Measurements from ENCODE around the gene AFF1. TPM values are rescaled to one million over a fixed set of nuclear protein-coding genes. Genes with fewer than 3 reads are reported as not detected.

Gene AFF1
- total RNA-seq, 2 experiments from 2014 or later, result 68.8 to 72.0 TPM

GRCh38 chr4:86909546-86910295 lies 25.1 kb upstream of the AFF1 start:
- POLR2A ChIA-PET, result no interaction called here
- Mint-ChIP-seq H3K9me3 (no peaks in the 10 kb centered on the region), H3K4me3 (no peak overlapping the region), H3K27ac (no peak overlapping the region), H3K4me1 (peaks cover 13% of the 10 kb centered on the region), H3K27me3 (no peaks in the 10 kb centered on the region), H3K36me3 (ENCODE audit: low read depth) (no peaks in the 10 kb centered on the region)
- DNase-seq, result no peak
- CTCF ChIA-PET, result interaction anchor here (0.7 to 2.4 kb wide), 6 partner anchors 10 to 414 kb away, joined by 3 to 11 read pairs (median 4); no protein-coding TSS in a partner anchor

GRCh38 chr4:86910369-86910768 lies 24.4 kb upstream of the AFF1 start:
- H3K36me3 Mint-ChIP-seq (ENCODE audit: low read depth), result no peaks in the 10 kb centered on the region
- no peak for DNase-seq
- ChIA-PET POLR2A (no interaction called here), CTCF (interaction anchor here (0.7 to 2.4 kb wide), 3 partner anchors 9 to 382 kb away, joined by 3 to 11 read pairs (median 4); no protein-coding TSS in a partner anchor)
- H3K27me3 Mint-ChIP-seq, result no peaks in the 10 kb centered on the region
- H3K4me3 Mint-ChIP-seq, result no peak overlapping the region
- H3K9me3 Mint-ChIP-seq, result no peaks in the 10 kb centered on the region
- no peak overlapping the region for H3K27ac Mint-ChIP-seq
- H3K4me1 Mint-ChIP-seq, result peaks cover 13% of the 10 kb centered on the region

GRCh38 chr4:86910820-86911684 lies 23.8 kb upstream of the AFF1 start:
- H3K27ac Mint-ChIP-seq, result no peak overlapping the region
- H3K4me3 Mint-ChIP-seq, result no peak overlapping the region
- H3K36me3 Mint-ChIP-seq (ENCODE audit: low read depth), result no peaks in the 10 kb centered on the region
- no peak for DNase-seq
- H3K27me3 Mint-ChIP-seq, result no peaks in the 10 kb centered on the region
- peaks cover 13% of the 10 kb centered on the region for H3K4me1 Mint-ChIP-seq
- ChIA-PET CTCF (interaction anchor here (0.7 kb wide), 1 partner anchor 383 kb away, joined by 3 read pairs; no protein-coding TSS in a partner anchor), POLR2A (no interaction called here)
- H3K9me3 Mint-ChIP-seq, result no peaks in the 10 kb centered on the region

- DNase-seq, result no peak
- H3K4me3 Mint-ChIP-seq, result no peak overlapping the region
- H3K27me3 Mint-ChIP-seq, result no peaks in the 10 kb centered on the region
- ChIA-PET POLR2A (no interaction called here), CTCF (interaction anchor here (0.9 to 1.6 kb wide), 2 partner anchors 13 to 18 kb away, joined by 4 read pairs; partner anchors contain the start of gene AFF1)
- no peaks in the 10 kb centered on the region for H3K36me3 Mint-ChIP-seq (ENCODE audit: low read depth)
- H3K4me1 Mint-ChIP-seq, result peaks cover 13% of the 10 kb centered on the region
- no peak overlapping the region for H3K27ac Mint-ChIP-seq
- H3K9me3 Mint-ChIP-seq, result no peaks in the 10 kb centered on the region
Measured at GRCh38 chr4:86916392-86916791, 18.4 kb upstream of the AFF1 start.

GRCh38 chr4:86917212-86918039 lies 17.4 kb upstream of the AFF1 start:
- Mint-ChIP-seq H3K27ac (no peak overlapping the region), H3K4me1 (peaks cover 15% of the 10 kb centered on the region), H3K9me3 (no peaks in the 10 kb centered on the region), H3K27me3 (no peaks in the 10 kb centered on the region), H3K36me3 (ENCODE audit: low read depth) (no peaks in the 10 kb centered on the region), H3K4me3 (no peak overlapping the region)
- ChIA-PET CTCF (interaction anchor here (0.9 kb wide), 1 partner anchor 17 kb away, joined by 4 read pairs; the partner anchor contains the start of gene AFF1), POLR2A (no interaction called here)
- DNase-seq, result no peak

GRCh38 chr4:86918539-86919072 lies 16.2 kb upstream of the AFF1 start:
- H3K9me3 Mint-ChIP-seq, result no peaks in the 10 kb centered on the region
- H3K4me3 Mint-ChIP-seq, result no peak overlapping the region
- no peaks in the 10 kb centered on the region for H3K36me3 Mint-ChIP-seq (ENCODE audit: low read depth)
- no peak for DNase-seq
- H3K27ac Mint-ChIP-seq, result no peak overlapping the region
- peaks cover 16% of the 10 kb centered on the region for H3K4me1 Mint-ChIP-seq
- CTCF ChIA-PET, result interaction anchor here (1.3 kb wide), 1 partner anchor 9 kb away, joined by 4 read pairs; no protein-coding TSS in a partner anchor
- H3K27me3 Mint-ChIP-seq, result no peaks in the 10 kb centered on the region
- POLR2A ChIA-PET, result interaction anchor here (1.4 kb wide), 1 partner anchor 88 kb away, joined by 4 read pairs; no protein-coding TSS in a partner anchor

- Mint-ChIP-seq H3K27ac (no peak overlapping the region), H3K36me3 (ENCODE audit: low read depth) (no peaks in the 10 kb centered on the region), H3K4me3 (no peak overlapping the region), H3K27me3 (no peaks in the 10 kb centered on the region), H3K9me3 (no peaks in the 10 kb centered on the region), H3K4me1 (peaks cover 16% of the 10 kb centered on the region)
- POLR2A ChIA-PET, result interaction anchor here (1.3 to 1.8 kb wide), 3 partner anchors 15 to 184 kb away, joined by 3 to 5 read pairs (median 4); partner anchors contain the start of gene AFF1
- no peak for DNase-seq
- CTCF ChIA-PET, result interaction anchor here (0.7 to 7.3 kb wide), 7 partner anchors 10 to 424 kb away, joined by 3 to 160 read pairs (median 4); partner anchors contain the start of gene AFF1
Measured at GRCh38 chr4:86919561-86920223, 15.1 kb upstream of the AFF1 start.

GRCh38 chr4:86921608-86922252 lies 13.1 kb upstream of the AFF1 start:
- DNase-seq, result no peak
- Mint-ChIP-seq H3K9me3 (no peaks in the 10 kb centered on the region), H3K27me3 (no peaks in the 10 kb centered on the region), H3K27ac (no peak overlapping the region), H3K4me1 (peaks cover 16% of the 10 kb centered on the region), H3K36me3 (ENCODE audit: low read depth) (no peaks in the 10 kb centered on the region), H3K4me3 (no peak overlapping the region)
- ChIA-PET POLR2A (interaction anchor here (0.7 to 2.2 kb wide), 8 partner anchors 12 to 516 kb away, joined by 3 to 25 read pairs (median 6); partner anchors contain the start of gene AFF1), CTCF (interaction anchor here (0.6 to 7.3 kb wide), 39 partner anchors 8 to 426 kb away, joined by 3 to 160 read pairs (median 5); partner anchors contain the start of gene AFF1)

- peaks cover 13% of the 10 kb centered on the region for H3K4me1 Mint-ChIP-seq
- ChIA-PET POLR2A (no interaction called here), CTCF (interaction anchor here (1.1 to 7.3 kb wide), 5 partner anchors 9 to 171 kb away, joined by 3 to 160 read pairs (median 44); partner anchors contain the start of gene AFF1)
- H3K27ac Mint-ChIP-seq, result no peak overlapping the region
- H3K4me3 Mint-ChIP-seq, result no peak overlapping the region
- no peaks in the 10 kb centered on the region for H3K9me3 Mint-ChIP-seq
- no peak for DNase-seq
- no peaks in the 10 kb centered on the region for H3K27me3 Mint-ChIP-seq
- H3K36me3 Mint-ChIP-seq (ENCODE audit: low read depth), result no peaks in the 10 kb centered on the region
Measured at GRCh38 chr4:86924811-86925210, 10.0 kb upstream of the AFF1 start.

GRCh38 chr4:86926435-86927086 lies 8.2 kb upstream of the AFF1 start:
- Mint-ChIP-seq H3K4me1 (peaks cover 8% of the 10 kb centered on the region), H3K4me3 (no peak overlapping the region), H3K27me3 (no peaks in the 10 kb centered on the region), H3K9me3 (no peaks in the 10 kb centered on the region), H3K27ac (no peak overlapping the region), H3K36me3 (ENCODE audit: low read depth) (peaks cover 8% of the 10 kb centered on the region)
- POLR2A ChIA-PET, result interaction anchor here (1.1 kb wide), 1 partner anchor 9 kb away, joined by 4 read pairs; no protein-coding TSS in a partner anchor
- CTCF ChIA-PET, result interaction anchor here (0.9 to 1.3 kb wide), 2 partner anchors 11 to 27 kb away, joined by 3 read pairs; no protein-coding TSS in a partner anchor
- DNase-seq, result no peak

Measured in activated CD4-positive, alpha-beta memory T cell treated with anti-CD3 and anti-CD28 coated beads, Interleukin-2, amount 10 ng/mL, durations not matched to agents 7 days and 5 days (primary cell).